Astrocyte of the hippocampus (primary cell): Measurements from ENCODE around the gene TLX1.

Source experiments
- DNase-seq: peaks from one replicate; pipeline ENCODE4 v3.0.0; 2011; ENCODE audit warnings: low read depth, low spot score

The TLX1 gene

DNA sequence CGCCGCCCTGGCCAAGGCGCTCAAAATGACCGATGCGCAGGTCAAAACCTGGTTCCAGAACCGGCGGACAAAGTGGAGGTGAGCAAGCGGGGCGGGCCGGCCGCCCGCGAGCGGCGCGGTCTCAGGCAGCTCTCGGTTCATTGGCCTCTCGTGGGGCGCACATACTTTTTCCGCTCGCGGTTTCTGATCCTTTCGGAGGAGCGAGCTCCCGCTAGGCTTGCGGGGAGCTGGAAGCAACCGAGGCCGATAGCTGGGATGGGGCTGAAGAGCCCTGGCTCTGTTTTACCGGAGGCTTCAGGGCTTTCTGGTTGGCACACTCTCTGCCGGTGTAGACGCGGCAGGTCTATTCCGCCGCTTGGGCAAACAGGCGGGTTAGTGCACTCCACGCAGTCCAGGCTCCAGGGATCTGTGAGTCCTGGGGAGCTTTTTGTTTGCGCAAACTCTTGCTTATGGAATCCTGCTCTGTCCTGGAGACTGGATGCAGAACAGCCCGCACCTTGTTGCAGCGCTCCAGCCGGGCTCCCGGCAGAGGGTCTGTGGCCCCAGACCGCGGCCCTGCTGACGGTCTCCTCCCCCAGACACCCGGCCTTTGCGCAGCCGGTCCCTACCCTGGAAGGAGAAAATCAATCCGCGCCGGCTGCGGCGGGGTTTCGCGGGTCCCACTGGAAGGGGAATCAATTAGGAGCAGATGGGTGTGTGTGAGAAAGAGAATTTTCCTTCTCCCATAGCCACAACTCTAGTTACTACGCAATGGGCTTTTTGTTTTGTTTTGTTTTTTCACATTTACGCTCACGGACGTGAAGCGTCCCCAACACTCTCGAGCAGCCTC lies 3.4 kb downstream of the TLX1 start:
- no peak for DNase-seq

GRCh38 chr10:101135141-101136006 lies 4.3 kb downstream of the TLX1 start:
- no peak for DNase-seq

GRCh38 chr10:101136007-101136707 lies 5.1 kb downstream of the TLX1 start:
- DNase-seq, result no peak

DNA sequence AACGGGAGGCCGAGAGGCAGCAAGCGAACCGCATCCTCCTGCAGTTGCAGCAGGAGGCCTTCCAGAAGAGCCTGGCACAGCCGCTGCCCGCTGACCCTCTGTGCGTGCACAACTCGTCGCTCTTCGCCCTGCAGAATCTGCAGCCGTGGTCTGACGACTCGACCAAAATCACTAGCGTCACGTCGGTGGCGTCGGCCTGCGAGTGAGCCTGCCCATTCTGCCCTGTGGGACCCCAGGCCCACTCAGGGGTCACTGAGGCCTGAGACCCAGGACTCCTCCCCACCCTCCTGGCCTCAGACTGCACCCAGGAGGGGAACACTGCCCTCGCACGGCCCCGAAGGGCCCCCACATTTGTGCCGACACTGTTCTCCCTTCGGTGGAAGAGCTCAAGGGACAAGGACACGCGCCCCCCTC lies 5.6 kb downstream of the TLX1 start:
- DNase-seq, result no peak

DNA sequence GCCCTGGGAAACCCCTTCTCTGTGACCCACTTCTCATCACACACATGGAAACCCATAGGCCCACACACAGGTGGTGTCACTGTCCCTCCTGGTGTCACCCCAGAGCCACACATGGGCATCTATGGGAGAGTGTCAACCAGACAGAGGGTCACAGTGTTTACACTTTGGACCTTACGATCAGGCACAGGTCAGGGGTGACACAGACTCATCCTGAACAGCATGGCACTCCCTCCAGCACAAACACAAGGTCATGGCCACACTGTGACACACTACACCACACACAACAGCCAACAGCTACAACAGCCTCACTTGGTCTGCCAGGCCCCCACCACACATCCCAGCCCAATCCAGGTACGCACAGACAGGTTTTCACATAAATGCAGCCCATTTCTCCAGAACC lies 6.2 kb downstream of the TLX1 start:
- no peak for DNase-seq

GRCh38 chr10:101138788-101139420 lies 7.8 kb downstream of the TLX1 start:
- DNase-seq, result no peak

DNA sequence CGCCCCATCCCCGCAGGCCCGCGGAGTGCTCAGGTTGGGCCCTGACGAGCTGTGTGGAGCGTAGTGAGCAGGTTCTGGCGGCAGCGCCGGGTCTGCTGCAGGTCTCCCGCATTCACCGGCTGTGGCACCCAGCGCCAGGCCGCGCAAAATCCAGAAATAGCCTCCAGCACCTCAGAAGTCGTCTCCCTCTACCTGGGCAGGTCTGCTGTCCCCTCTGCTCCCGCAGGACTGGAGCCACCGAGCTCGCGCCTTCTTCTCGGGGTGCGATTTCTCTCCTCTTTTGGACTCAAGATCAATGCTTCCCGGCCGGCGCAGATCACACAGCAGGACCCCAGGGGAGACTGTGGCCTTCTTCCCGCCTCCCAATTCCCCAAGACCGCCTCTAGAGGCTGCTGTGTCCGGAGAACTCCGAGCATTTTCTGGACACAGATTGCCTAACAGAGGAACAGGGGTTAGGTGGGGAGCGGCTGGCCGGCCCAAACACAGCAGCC lies 8.4 kb downstream of the TLX1 start:
- no peak for DNase-seq

DNA sequence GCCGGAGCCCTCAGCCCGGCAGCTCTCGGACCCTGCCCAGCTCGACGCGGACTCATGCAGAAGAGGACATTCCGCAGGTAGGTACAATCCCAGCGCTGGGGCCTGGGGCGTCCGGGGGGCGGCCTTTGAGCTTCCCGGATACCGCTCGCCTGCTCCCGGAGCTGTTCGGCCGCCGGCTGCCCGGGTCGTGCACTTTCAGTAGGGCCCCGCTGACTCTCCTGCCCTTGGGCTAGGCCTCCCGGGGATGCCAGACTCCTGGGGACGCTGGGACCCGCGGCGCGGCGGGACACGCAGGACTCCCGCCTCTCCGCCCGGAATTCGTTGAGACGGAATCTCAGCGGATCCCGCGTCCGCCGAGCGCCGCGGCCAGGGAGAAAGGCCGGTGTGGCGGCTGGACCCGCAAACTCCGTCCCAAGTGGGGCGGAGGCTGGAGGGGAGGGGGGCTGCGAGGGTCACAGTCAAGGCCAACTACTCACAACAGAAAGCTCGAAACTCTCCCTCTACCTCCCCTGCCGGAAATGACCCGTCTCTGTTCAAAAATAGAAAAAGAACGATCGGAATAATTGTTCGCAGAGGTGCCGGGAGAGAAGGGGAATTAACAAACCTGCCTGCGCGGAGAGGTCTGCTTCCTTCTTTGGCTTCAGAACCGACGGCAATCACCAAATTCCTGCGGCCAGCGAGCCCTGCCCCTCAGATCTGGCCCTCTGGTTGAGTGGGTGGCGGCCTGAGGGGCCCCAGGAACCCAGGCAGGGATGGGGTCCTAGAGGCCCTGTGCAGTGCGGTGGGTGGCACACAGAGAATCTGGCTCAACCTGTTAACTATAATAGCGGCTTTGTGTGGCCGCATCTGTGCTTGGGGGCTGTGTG lies 9.2 kb downstream of the TLX1 start:
- DNase-seq, result no peak

DNA sequence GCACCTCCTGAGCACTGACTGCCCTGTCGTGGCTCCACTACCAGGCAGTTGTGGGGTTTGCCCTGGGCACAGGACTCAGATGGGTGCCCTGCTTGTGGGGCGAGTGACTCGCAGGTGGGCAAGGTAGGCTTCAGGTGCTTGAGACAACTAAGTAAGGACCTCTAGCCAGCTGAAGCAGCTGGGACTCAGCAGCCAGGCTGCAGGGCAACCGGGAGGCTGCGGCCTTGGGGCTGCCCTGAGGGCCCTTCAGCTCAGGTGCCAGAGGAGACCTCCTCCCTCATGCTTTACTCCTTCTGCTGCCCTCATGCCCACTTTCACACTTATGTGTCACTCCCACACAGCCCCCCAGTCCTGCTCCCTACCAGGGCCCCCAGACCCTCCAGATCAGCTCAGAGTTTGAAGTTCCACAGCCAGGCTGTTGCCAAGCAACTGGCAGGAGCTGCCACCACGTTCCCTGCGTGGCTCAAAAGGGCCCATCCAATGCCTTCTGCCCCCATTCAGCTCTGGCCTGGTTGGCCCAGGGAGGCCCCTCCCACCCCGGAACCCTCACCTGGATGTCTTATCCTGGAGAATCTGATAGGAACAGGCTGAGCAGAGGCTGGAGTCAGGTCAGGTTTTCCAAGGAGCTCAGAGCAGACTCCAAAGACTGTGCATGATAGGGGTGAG lies 10.0 kb downstream of the TLX1 start:
- no peak for DNase-seq

- peak; percentile 93 for DNase-seq
Measured at GRCh38 chr10:101141616-101142532, 10.8 kb downstream of the TLX1 start.

DNA sequence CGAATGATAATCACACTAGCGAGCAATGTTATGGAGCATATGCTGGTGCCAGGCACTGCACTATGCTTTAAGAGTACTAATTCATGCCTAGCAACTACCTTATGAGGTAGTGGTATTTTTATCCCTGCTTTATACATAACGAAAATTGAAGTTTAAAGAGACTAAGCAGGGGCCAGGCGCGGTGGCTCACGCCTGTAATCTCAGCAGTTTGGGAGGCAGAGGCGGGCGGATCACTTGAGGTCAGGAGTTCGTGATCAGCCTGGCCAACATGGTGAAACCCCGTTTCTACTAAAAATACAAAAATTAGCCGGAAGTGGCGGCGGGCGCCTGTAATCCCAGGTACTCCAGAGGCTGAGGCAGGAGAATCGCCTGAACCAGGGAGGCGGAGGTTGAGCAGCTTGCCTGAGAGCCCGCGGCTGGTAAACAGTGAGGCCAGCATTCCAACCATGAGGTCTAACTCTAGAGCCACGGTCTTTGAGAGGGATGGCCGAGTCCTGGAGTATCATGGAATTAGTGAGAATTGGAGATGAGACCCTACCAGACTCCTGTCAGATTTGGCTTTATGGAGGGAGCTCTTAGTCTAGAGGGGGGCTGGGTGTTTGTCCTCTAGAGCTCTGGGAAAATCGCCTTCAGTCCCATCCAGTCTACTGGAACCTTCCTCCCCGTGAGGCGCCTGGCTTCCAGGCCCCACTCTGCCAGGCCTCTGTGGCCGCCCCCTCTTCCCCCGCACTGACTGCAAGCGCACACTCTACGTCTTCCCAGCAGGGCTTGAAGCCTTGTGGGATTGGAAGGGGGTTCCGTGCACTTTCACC lies 11.6 kb downstream of the TLX1 start:
- no peak for DNase-seq

GRCh38 chr10:101143345-101143630 lies 12.2 kb downstream of the TLX1 start:
- DNase-seq, result no peak

GRCh38 chr10:101144053-101144452 lies 13.0 kb downstream of the TLX1 start:
- no peak for DNase-seq

DNA sequence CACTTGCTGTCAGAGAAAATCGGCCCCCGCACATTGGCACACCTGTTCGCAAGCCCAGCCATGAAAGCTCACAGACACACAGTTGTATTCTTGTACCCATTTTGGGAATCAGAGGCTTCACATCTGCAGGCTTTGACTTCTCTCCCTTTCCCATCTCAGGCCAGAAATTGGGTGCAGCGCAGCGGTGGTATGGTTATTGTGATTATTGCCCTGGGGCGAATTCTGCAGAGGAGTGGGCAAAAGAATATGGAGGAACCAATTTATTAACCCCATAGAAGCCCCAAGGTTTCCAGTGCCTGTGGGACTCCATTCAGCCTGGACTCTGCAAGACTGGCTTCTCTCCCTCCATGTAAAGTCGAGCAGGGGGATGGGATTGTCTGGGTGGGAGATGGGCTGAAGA lies 14.0 kb downstream of the TLX1 start:
- DNase-seq, result no peak

- no peak for DNase-seq
Measured at GRCh38 chr10:101145750-101146391, 14.8 kb downstream of the TLX1 start.

DNA sequence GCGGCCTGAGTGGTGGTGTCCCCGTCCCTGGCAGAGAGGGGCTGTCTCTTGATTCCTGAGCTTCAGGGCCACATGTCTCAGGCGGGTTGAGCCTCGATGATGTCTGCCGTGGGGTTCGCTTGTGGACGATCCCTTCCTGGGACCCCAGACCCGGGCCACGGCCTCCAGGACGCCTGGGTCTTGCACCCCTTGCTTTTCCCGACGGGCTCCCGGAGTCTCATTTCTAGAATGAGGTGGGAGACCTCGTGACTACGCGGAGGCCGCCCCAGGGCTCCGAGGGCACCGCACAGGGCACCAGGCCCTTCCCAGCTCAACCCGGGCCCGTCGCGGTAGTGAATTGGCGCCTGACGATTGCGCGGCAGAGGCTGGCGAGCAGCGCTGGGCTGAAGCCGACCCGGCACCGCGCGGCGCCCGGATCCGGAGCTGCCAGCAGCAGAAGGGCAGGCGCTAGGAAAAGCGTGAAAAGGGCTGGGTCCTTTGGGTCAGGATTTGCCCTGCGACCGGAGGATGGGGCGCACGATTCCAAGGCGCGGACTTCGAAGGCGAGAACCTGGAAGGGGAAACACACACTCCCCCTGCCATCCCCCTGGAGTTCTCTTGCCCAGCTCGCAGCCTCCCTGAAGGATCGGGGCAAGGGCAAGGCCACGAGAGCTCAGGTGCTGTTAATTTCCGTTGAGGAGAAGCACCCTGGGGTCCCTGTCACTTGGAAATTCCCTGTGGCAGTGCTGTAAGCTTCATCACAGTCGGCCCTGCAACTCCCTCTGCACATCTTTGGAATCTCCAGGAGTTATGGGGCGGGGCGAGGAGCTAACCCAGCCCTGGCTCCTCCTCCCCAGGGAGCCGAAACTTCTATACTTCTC lies 15.5 kb downstream of the TLX1 start:
- no peak for DNase-seq

GRCh38 chr10:101151395-101151794 lies 20.3 kb downstream of the TLX1 start:
- DNase-seq, result no peak
